HepG2 (cell line): Measurements from ENCODE around the gene LMAN1L. TPM values are rescaled to one million over a fixed set of nuclear protein-coding genes. Genes with fewer than 3 reads are reported as not detected.

ENCODE experiments used
- AGO2 ChIP-seq: fragments of 200-400 bp; formaldehyde crosslinking; optimal IDR thresholded peaks from 2 replicates; pipeline ENCODE3; 2017; ENCODE audit warnings: mild to moderate bottlenecking, low read depth, low read length, moderate library complexity
- BRCA1 ChIP-seq: sonication (generic); formaldehyde crosslinking; IDR thresholded peaks from 2 replicates; pipeline ENCODE4 v1.4.0; 2020; ENCODE audit warnings: missing genetic modification reagents
- CSRNP2 ChIP-seq: sonication (generic); formaldehyde crosslinking; conservative IDR thresholded peaks from 2 replicates; pipeline ENCODE4 v1.8.0; 2022; ENCODE audit warnings: low read depth, missing genetic modification reagents
- FOXO1 ChIP-seq: sonication (generic); formaldehyde crosslinking; IDR thresholded peaks from 2 replicates; pipeline ENCODE4 v1.4.0; 2020; ENCODE audit warnings: missing genetic modification reagents
- FOXO4 ChIP-seq: sonication (generic); formaldehyde crosslinking; conservative IDR thresholded peaks from 2 replicates; pipeline ENCODE4 v1.8.1; 2023; ENCODE audit warnings: missing genetic modification reagents
- GTF3A ChIP-seq: sonication (generic); formaldehyde crosslinking; conservative IDR thresholded peaks from 2 replicates; pipeline ENCODE4 v1.4.0; 2020; ENCODE audit warnings: mild to moderate bottlenecking, missing genetic modification reagents
- HOXA9 ChIP-seq: sonication (generic); formaldehyde crosslinking; IDR thresholded peaks from 2 replicates; pipeline ENCODE4 v1.8.1; 2022; ENCODE audit warnings: missing genetic modification reagents, mild to moderate bottlenecking, moderate library complexity, borderline replicate concordance
- KLF6 ChIP-seq: IDR thresholded peaks from 2 replicates; pipeline ENCODE4 v1.8.0; 2016; ENCODE audit warnings: missing biosample characterization, missing genetic modification reagents
- MBD4 ChIP-seq: IDR thresholded peaks from 2 replicates; pipeline ENCODE4 v1.6.1; 2012; ENCODE audit warnings: low read length, inconsistent platforms, borderline replicate concordance
- NR2F6 ChIP-seq, 2 experiments: IDR thresholded peaks; 2 replicates each; pipeline ENCODE4 v1.6.1; 2016; ENCODE audit warnings: antibody characterized with exemption in 1 of 2, mild to moderate bottlenecking in 1 of 2
- PHB2 ChIP-seq: fragments of 450-650 bp; IDR thresholded peaks from 2 replicates; pipeline ENCODE4 v1.6.1; 2018; ENCODE audit not compliant: partially characterized antibody
- POGK ChIP-seq: sonication (generic); formaldehyde crosslinking; conservative IDR thresholded peaks from 2 replicates; pipeline ENCODE4 v1.8.0; 2022; ENCODE audit warnings: mild to moderate bottlenecking, moderate library complexity, missing genetic modification reagents
- PPARG ChIP-seq: conservative IDR thresholded peaks from 2 replicates; pipeline ENCODE4 v1.6.1; 2016; ENCODE audit warnings: missing biosample characterization, missing genetic modification reagents
- SETDB1 ChIP-seq: sonication (generic); formaldehyde crosslinking; IDR thresholded peaks from 2 replicates; pipeline ENCODE4 v1.5.1; 2020; ENCODE audit warnings: missing genetic modification reagents, mild to moderate bottlenecking, borderline replicate concordance
- THAP11 ChIP-seq: IDR thresholded peaks from 2 replicates; pipeline ENCODE4 v1.6.1; 2016; ENCODE audit warnings: missing biosample characterization, missing genetic modification reagents
- ZMAT3 ChIP-seq: sonication (generic); formaldehyde crosslinking; conservative IDR thresholded peaks from 2 replicates; pipeline ENCODE4 v1.7.0; 2021; ENCODE audit warnings: missing genetic modification reagents
- ZNF317 ChIP-seq: sonication (generic); formaldehyde crosslinking; IDR thresholded peaks from 2 replicates; pipeline ENCODE4 v1.5.0; 2020; ENCODE audit warnings: mild to moderate bottlenecking, missing genetic modification reagents
- ZNF329 ChIP-seq: sonication (generic); formaldehyde crosslinking; IDR thresholded peaks from 2 replicates; pipeline ENCODE4 v1.9.0; 2021; ENCODE audit warnings: low read depth, mild to moderate bottlenecking, missing genetic modification reagents
- ZNF362 ChIP-seq: sonication (generic); formaldehyde crosslinking; IDR thresholded peaks from 2 replicates; pipeline ENCODE4 v1.4.0; 2020; ENCODE audit warnings: missing genetic modification reagents, mild to moderate bottlenecking, borderline replicate concordance
- ZNF468 ChIP-seq: sonication (generic); formaldehyde crosslinking; IDR thresholded peaks from 2 replicates; pipeline ENCODE4 v1.8.0; 2022; ENCODE audit warnings: mild to moderate bottlenecking, moderate library complexity, missing genetic modification reagents
- ZNF496 ChIP-seq: sonication (generic); formaldehyde crosslinking; IDR thresholded peaks from 2 replicates; pipeline ENCODE4 v1.8.1; 2023; ENCODE audit warnings: mild to moderate bottlenecking, moderate library complexity, missing genetic modification reagents; ENCODE audit not compliant: insufficient replicate concordance
- ZNF543 ChIP-seq: sonication (generic); formaldehyde crosslinking; IDR thresholded peaks from 2 replicates; pipeline ENCODE4 v1.4.0; 2020; ENCODE audit warnings: mild to moderate bottlenecking, missing genetic modification reagents
- ZSCAN22 ChIP-seq: sonication (generic); formaldehyde crosslinking; IDR thresholded peaks from 2 replicates; pipeline ENCODE4 v1.4.0; 2020; ENCODE audit warnings: mild to moderate bottlenecking, missing genetic modification reagents
- polyA plus RNA-seq, 8 experiments: library from polyadenylated mRNA; depleted of rRNA in 3 of 8; stranded (reverse) in 7 of 8; unstranded in 1 of 8; fragments of >200 nt; fragmentation: Illumina TruSeq in 4 of 8; extraction: Trizol in 4 of 8; gene quantifications; 2 replicates each; pipeline versions ENCODE4 v1.2.1 to v1.2.3, GENCODE V29; 2011 to 2016; ENCODE audit warnings: low read depth in 4 of 8, missing spikeins in 1 of 8, mixed read lengths in 1 of 8; ENCODE audit not compliant: insufficient read depth in 1 of 8
- total RNA-seq, 5 experiments: library from RNA; depleted of rRNA; stranded (reverse); fragments of >200 nt; fragmentation: Illumina TruSeq; extraction: Trizol; gene quantifications; 2 replicates each; pipeline ENCODE4 v1.2.3, GENCODE V29; 2016; ENCODE audit warnings: low read depth in 1 of 5

LMAN1L gene
- total and polyA plus RNA-seq, 2 of the 13 experiments (the other 11 are each of a cell fraction or from before 2014, with no cell fraction given) = not detected

- TF ChIP-seq CSRNP2 (CRISPR knock-in tag) (no peak), ZMAT3 (CRISPR knock-in tag) (no peak), ZNF496 (no peak), ZNF317 (CRISPR knock-in tag) (0 out of 2 replicates have a peak, but pooled peaks have one; percentile 31), PPARG (CRISPR knock-in tag) (no peak), ZNF362 (CRISPR knock-in tag) (no peak), ZNF543 (0 out of 2 replicates have a peak, but pooled peaks have one; percentile 59), KLF6 (CRISPR knock-in tag) (0 out of 2 replicates have a peak, but pooled peaks have one; percentile 17), POGK (CRISPR knock-in tag) (0 out of 2 replicates have a peak, but pooled peaks have one; percentile 74), PHB2 (no peak), THAP11 (CRISPR knock-in tag) (peak; percentile 60), NR2F6 (IDR thresholded peaks at IDR 0.05) (no peak), NR2F6 (CRISPR knock-in tag; IDR thresholded peaks at IDR 0.05) (0 out of 2 replicates have a peak, but pooled peaks have one; percentile 24), GTF3A (CRISPR knock-in tag) (no peak), ZNF329 (CRISPR knock-in tag) (no peak), BRCA1 (CRISPR knock-in tag) (0 out of 2 replicates have a peak, but pooled peaks have one; percentile 38), FOXO1 (CRISPR knock-in tag) (no peak), ZNF468 (CRISPR knock-in tag) (no peak), AGO2 (peak; percentile 96), FOXO4 (no peak), HOXA9 (CRISPR knock-in tag) (peak; percentile 16; the same call in 1 of the 2 replicates), SETDB1 (no peak), MBD4 (no peak), ZSCAN22 (CRISPR knock-in tag) (no peak)
Observed at GRCh38 chr15:74842581-74843444, 30.2 kb downstream of the LMAN1L start, which contains the start of gene ULK3 (continued).
